Measurements from ENCODE around the gene LDAF1.

- no peak for TF ChIP-seq CTCF (IDR thresholded peaks at IDR 0.05)
- TF ChIP-seq POLR2A (IDR thresholded peaks at IDR 0.05), result no peak
These were observed 27.3 kb downstream of the LDAF1 start for GRCh38 chr16:21185659-21186325.

Measured in vagina (tissue), 2 donors.